SK-N-SH treated with all-trans-retinoic acid at 6 μM for 48 hours (cell line): ENCODE data around the gene NINL.

Source experiments
- ARNTL ChIP-seq: fragments of 450-650 bp; formaldehyde crosslinking; IDR thresholded peaks from 2 replicates; pipeline ENCODE4 v1.5.0; 2020; ENCODE audit warnings: low read depth, mild to moderate bottlenecking, moderate library complexity, borderline replicate concordance
- CSDC2 ChIP-seq: fragments of 250-450 bp; sonication (Bioruptor Pico); IDR thresholded peaks from 2 replicates; pipeline ENCODE4 v1.5.0; 2020; ENCODE audit warnings: mild to moderate bottlenecking, moderate library complexity
- CSRNP3 ChIP-seq: fragments of 250-450 bp; sonication (Bioruptor Pico); IDR thresholded peaks from 2 replicates; pipeline ENCODE4 v1.5.1; 2021; ENCODE audit warnings: mild to moderate bottlenecking, moderate library complexity
- GLIS3 ChIP-seq: fragments of 250-450 bp; sonication (Bioruptor Pico); IDR thresholded peaks from 2 replicates; pipeline ENCODE4 v1.5.0; 2020; ENCODE audit warnings: mild to moderate bottlenecking, moderate library complexity
- OSR1 ChIP-seq: fragments of 250-450 bp; sonication (Bioruptor Pico); IDR thresholded peaks from 2 replicates; pipeline ENCODE4 v1.8.0; 2022; ENCODE audit warnings: moderate library complexity, mild to moderate bottlenecking, inconsistent platforms
- PATZ1 ChIP-seq: fragments of 250-450 bp; sonication (Bioruptor Pico); IDR thresholded peaks from 2 replicates; pipeline ENCODE4 v1.8.0; 2020; ENCODE audit warnings: mild to moderate bottlenecking, moderate library complexity, borderline replicate concordance
- PPARA ChIP-seq: fragments of 250-450 bp; sonication (Bioruptor Pico); IDR thresholded peaks from 2 replicates; pipeline ENCODE4 v1.5.0; 2020; ENCODE audit warnings: mild to moderate bottlenecking, borderline replicate concordance
- RARB ChIP-seq: fragments of 250-450 bp; sonication (Bioruptor Pico); IDR thresholded peaks from 2 replicates; pipeline ENCODE4 v1.8.0; 2021; ENCODE audit warnings: mild to moderate bottlenecking, moderate library complexity
- TCF4 ChIP-seq: fragments of 250-450 bp; sonication (Bioruptor Pico); IDR thresholded peaks from 2 replicates; pipeline ENCODE4 v1.8.0; 2021; ENCODE audit warnings: mild to moderate bottlenecking, moderate library complexity, borderline replicate concordance
- ZFP3 ChIP-seq: fragments of 250-450 bp; sonication (Bioruptor Pico); IDR thresholded peaks from 2 replicates; pipeline ENCODE4 v1.5.0; 2020; ENCODE audit warnings: mild to moderate bottlenecking, moderate library complexity
- ZFP30 ChIP-seq: fragments of 450-650 bp; formaldehyde crosslinking; IDR thresholded peaks from 2 replicates; pipeline ENCODE4 v1.5.0; 2022; ENCODE audit warnings: mild to moderate bottlenecking, moderate library complexity
- ZNF8 ChIP-seq: fragments of 450-650 bp; formaldehyde crosslinking; IDR thresholded peaks from 2 replicates; pipeline ENCODE4 v1.5.0; 2020; ENCODE audit warnings: mild to moderate bottlenecking, moderate library complexity

GRCh38 chr20:25457886-25458680 lies 127.2 kb downstream of the NINL start:
- TF ChIP-seq PATZ1 (CRISPR knock-in tag) (no peak), TCF4 (CRISPR knock-in tag) (no peak), ARNTL (CRISPR knock-in tag) (no peak), GLIS3 (CRISPR knock-in tag) (no peak), OSR1 (CRISPR knock-in tag) (no peak), ZNF8 (CRISPR knock-in tag) (no peak), CSRNP3 (CRISPR knock-in tag) (no peak), CSDC2 (CRISPR knock-in tag) (no peak), ZFP3 (CRISPR knock-in tag) (no peak), PPARA (CRISPR knock-in tag) (no peak), ZFP30 (CRISPR knock-in tag) (no peak), RARB (CRISPR knock-in tag) (no peak)
